Uterus (tissue), 4 donors: Measurements from ENCODE around the gene MUS81. TPM values are rescaled to one million over a fixed set of nuclear protein-coding genes. Genes with fewer than 3 reads are reported as not detected.

Experiments
- DNase-seq, 2 donors: peaks; one replicate each; pipeline ENCODE4 v3.0.0-alpha.2; 2019 to 2020
- H3K27ac ChIP-seq, 2 donors: fragments of 200-600 bp; sonication (generic); 1 replicate in 1 of 2; 2 replicates in 1 of 2; pipeline ENCODE4 v1.5.1; 2016 to 2018
- H3K27me3 ChIP-seq, 2 donors: fragments of 200-600 bp; sonication (generic); one replicate each; pipeline ENCODE4 v1.5.1; 2018 to 2019; ENCODE audit warnings: control low read depth in 1 of 2
- H3K36me3 ChIP-seq, 2 donors: fragments of 200-600 bp; sonication (generic); one replicate each; pipeline ENCODE4 v1.5.1; 2019; ENCODE audit warnings: control low read depth in 1 of 2
- H3K4me1 ChIP-seq, 2 donors: fragments of 200-600 bp; sonication (generic); one replicate each; pipeline ENCODE4 v1.5.1; 2018 to 2019; ENCODE audit warnings: control low read depth in 1 of 2
- H3K4me3 ChIP-seq, 2 donors: fragments of 200-600 bp; sonication (generic); 1 replicate in 1 of 2; 2 replicates in 1 of 2; pipeline ENCODE4 v1.5.1; 2018 to 2019; ENCODE audit warnings: mild to moderate bottlenecking in 1 of 2
- H3K9me3 ChIP-seq, 2 donors: fragments of 200-600 bp; sonication (generic); one replicate each; pipeline ENCODE4 v1.5.1; 2019; ENCODE audit warnings: control low read depth in 1 of 2
- CTCF ChIP-seq, 4 experiments: fragments of 200-600 bp in 2 of 4; fragments of 450-650 bp in 2 of 4; sonication (generic) in 2 of 4; IDR thresholded peaks; one replicate each; pipeline ENCODE4 v1.5.1; 2016 to 2019; ENCODE audit warnings: antibody characterized with exemption in 4 of 4, mild to moderate bottlenecking in 2 of 4, moderate library complexity in 1 of 4
- POLR2A ChIP-seq, 2 donors: fragments of 450-650 bp; IDR thresholded peaks; one replicate each; pipeline ENCODE4 v1.6.1; 2016; ENCODE audit warnings: antibody characterized with exemption in 2 of 2, mild to moderate bottlenecking in 1 of 2, moderate library complexity in 1 of 2
- intact Hi-C: fragments of 100-400 bp; cut with DNase I; formaldehyde crosslinking; loops from one replicate; pipeline ENCODE4 v1.15.1; 2023; ENCODE audit warnings: low total_unique reads
- total RNA-seq, 4 donors: library from RNA; depleted of rRNA in 3 of 4; stranded (reverse); fragments of >200 nt in 3 of 4; gene quantifications; one replicate each; pipeline versions ENCODE4 v1.1.0 to v1.2.4, GENCODE V29; 2014 to 2023
- donor health status: DM: yes; HTN: yes; CAD: no.

Gene MUS81
- total RNA-seq, 4 donors from 2014 or later = 28.8 to 108 (median 75.0) TPM

- H3K4me1 ChIP-seq = peaks cover 7 to 17% of the 10 kb centered on the region in 2 donors
- no peak overlapping the region for H3K27ac ChIP-seq
- intact Hi-C loops = no loop called here
- TF ChIP-seq POLR2A (IDR thresholded peaks at IDR 0.05) = no peak
- TF ChIP-seq CTCF (IDR thresholded peaks at IDR 0.05) = no peak
- H3K4me3 ChIP-seq = no peak overlapping the region
- H3K27me3 ChIP-seq = peaks cover 0 to 17% of the 10 kb centered on the region in 2 donors
- DNase-seq = peak in 1 of 2 donors; percentile 16
- no peaks in the 10 kb centered on the region for H3K9me3 ChIP-seq
- H3K36me3 ChIP-seq = no peaks in the 10 kb centered on the region
These were observed 36.1 kb downstream of the MUS81 start for GRCh38 chr11:65896034-65896999.

GRCh38 chr11:65897020-65897471 is 36.8 kb downstream of the MUS81 start:
- Histone ChIP-seq H3K36me3 (no peaks in the 10 kb centered on the region), H3K9me3 (no peaks in the 10 kb centered on the region), H3K4me3 (no peak overlapping the region), H3K27ac (no peak overlapping the region), H3K27me3 (peaks cover 0 to 17% of the 10 kb centered on the region in 2 donors), H3K4me1 (peaks cover 7 to 16% of the 10 kb centered on the region in 2 donors)
- no peak for DNase-seq
- intact Hi-C loops = no loop called here
- no peak for TF ChIP-seq CTCF (IDR thresholded peaks at IDR 0.05)
- TF ChIP-seq POLR2A (IDR thresholded peaks at IDR 0.05) = no peak

- intact Hi-C loops = no loop called here
- H3K9me3 ChIP-seq = no peaks in the 10 kb centered on the region
- peak in 1 of 2 donors; percentile 58 for DNase-seq
- H3K4me1 ChIP-seq = peaks cover 5 to 7% of the 10 kb centered on the region in 2 donors
- H3K4me3 ChIP-seq = peak overlapping the region; percentile 18 to 38
- no peak overlapping the region for H3K27ac ChIP-seq
- no peaks in the 10 kb centered on the region for H3K36me3 ChIP-seq
- TF ChIP-seq POLR2A (IDR thresholded peaks at IDR 0.05) (no peak), CTCF (IDR thresholded peaks at IDR 0.05) (no peak)
- H3K27me3 ChIP-seq = peaks cover 0 to 17% of the 10 kb centered on the region in 2 donors
These were observed 38.6 kb downstream of the MUS81 start for GRCh38 chr11:65898656-65899355.

- Histone ChIP-seq H3K9me3 (no peaks in the 10 kb centered on the region), H3K4me1 (peaks cover 5 to 7% of the 10 kb centered on the region in 2 donors), H3K27me3 (peaks cover 0 to 17% of the 10 kb centered on the region in 2 donors), H3K4me3 (peak overlapping the region; percentile 18 to 38), H3K27ac (peak overlapping the region in 1 of 2 donors; percentile 36), H3K36me3 (no peaks in the 10 kb centered on the region)
- no peak for TF ChIP-seq POLR2A (IDR thresholded peaks at IDR 0.05)
- TF ChIP-seq CTCF (IDR thresholded peaks at IDR 0.05) = no peak
- intact Hi-C loops = no loop called here
- DNase-seq = peak in 1 of 2 donors; percentile 50
These were observed 39.3 kb downstream of the MUS81 start for GRCh38 chr11:65899356-65900124.
